Cardiac septum (tissue), 1 donor: Measurements from ENCODE around the gene CARS1. TPM values are rescaled to one million over a fixed set of nuclear protein-coding genes. Genes with fewer than 3 reads are reported as not detected.
A peak's percentile ranks its signal among the peaks of the same experiment; 100 is the strongest.
"Not testable (repeated sequence)": the region's sequence is repeated elsewhere in the genome, so short reads cannot be mapped to it uniquely, and the experiment has no call there.

Experiments used
- DNase-seq: peaks from one replicate; pipeline ENCODE4 v3.0.0-alpha.2; 2020; ENCODE audit warnings: low spot score
- intact Hi-C: fragments of 100-400 bp; cut with DNase I; formaldehyde crosslinking; loops from one replicate; pipeline ENCODE4 v1.14.0; 2022
- total RNA-seq: library from RNA; stranded (reverse); fragmentation: NEBNext Ultra II Directional; extraction: Animal tissue kit (Norgen Biotek cat#: 25700); gene quantifications from one replicate; pipeline ENCODE4 v1.2.1, GENCODE V29; 2021
- donor health status: DM: no; HTN: no; CAD: no.

CARS1 gene
- total RNA-seq, 1 donor from 2014 or later, result 17.1 TPM

DNA sequence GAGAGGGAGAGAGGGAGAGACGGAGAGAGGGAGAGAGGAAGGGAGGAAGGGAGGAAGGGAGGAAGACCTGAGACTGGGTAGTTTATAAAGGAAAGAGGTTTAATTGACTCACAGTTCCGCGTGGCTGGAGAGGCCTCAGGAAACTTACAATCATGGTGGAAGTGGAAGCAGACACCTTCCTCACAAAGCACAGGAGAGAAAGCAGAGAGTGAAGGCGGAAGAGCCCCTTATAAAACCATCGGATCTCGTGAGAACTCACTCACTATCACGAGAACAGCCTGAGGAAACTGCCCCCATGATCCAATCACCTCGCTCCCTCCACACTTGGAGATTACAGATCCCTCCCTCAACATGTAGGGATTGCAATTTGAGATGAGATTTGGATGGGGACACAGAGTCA, 12.2 kb upstream of the CARS1 start:
- intact Hi-C loops, result no loop called here
- DNase-seq, result no peak

DNA sequence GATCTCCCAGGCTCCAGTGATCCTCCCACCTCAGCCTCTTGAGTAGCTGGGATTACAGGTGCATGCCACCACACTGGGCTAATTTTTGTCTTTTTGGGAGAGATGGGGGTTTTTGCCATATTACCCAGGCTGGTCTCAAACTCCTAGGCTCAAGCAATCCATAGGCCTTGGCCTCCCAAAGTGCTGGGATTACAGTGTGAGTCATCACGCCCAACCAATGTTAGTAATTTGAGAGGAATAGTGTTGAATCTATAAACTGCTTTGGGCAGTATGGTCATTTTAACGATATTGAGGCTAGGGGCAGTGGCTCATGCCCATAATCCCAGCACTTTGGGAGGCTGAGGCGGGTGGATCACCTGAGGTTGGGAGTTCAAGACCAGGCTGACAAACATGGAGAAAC, 9.1 kb upstream of the CARS1 start:
- intact Hi-C loops, DNase-seq: not testable (repeated sequence)

DNA sequence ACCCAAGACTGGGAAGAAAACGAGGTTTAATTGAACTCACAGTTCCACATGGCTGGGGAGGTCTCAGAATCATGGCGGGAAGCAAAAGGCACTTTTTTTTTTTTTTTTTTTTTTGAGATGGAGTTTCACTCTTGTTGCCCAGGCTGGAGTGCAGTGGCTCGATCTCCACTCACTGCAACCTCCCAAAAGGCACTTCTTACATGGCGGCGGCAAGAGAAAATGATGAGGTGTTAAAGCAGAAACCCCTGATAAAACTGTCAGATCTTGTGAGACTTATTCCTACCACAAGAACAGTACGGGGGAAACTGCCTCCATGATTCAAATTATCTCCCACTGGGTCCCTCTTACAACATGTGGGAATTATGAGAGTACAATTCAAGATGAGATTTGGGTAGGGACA, 7.5 kb upstream of the CARS1 start:
- DNase-seq, intact Hi-C loops: not testable (repeated sequence)

DNA sequence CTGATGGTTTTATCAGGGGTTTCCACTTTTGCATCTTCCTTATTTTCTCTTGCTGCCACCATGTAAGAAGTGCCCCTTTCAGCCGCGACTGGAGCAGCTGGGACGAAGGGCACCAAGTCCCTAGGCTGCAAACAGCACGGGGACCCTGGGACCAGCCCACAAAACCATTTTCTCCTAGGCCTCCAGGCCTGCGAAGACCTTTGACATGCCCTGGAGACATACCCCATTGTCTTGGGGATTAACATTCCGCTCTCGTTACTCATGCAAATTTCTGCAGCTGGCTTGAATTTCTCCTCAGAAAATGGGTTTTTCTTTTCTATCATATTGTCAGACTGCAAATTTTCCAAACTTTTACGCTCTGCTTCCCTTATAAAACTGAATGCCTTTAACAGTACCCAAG, 6.7 kb upstream of the CARS1 start:
- DNase-seq, intact Hi-C loops: not testable (repeated sequence)

DNA sequence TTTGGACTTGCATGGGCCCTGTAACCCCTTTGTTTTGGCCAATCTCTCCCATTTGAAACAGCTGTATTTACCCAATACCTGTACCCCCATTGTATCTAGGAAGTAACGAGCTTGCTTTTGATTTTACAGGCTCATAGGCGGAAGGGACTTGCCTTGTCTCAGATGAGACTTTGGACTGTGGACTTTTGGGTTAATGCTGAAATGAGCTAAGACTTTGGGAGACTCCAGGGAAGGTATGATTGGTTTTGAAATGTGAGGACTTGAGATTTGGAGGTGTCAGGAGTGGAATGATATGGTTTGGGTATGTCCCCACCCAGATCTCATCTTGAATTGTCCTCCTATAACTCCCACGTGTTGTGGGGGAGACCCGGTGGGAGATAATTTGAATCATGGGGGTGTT, 6.2 kb upstream of the CARS1 start:
- intact Hi-C loops, DNase-seq: not testable (repeated sequence)

DNA sequence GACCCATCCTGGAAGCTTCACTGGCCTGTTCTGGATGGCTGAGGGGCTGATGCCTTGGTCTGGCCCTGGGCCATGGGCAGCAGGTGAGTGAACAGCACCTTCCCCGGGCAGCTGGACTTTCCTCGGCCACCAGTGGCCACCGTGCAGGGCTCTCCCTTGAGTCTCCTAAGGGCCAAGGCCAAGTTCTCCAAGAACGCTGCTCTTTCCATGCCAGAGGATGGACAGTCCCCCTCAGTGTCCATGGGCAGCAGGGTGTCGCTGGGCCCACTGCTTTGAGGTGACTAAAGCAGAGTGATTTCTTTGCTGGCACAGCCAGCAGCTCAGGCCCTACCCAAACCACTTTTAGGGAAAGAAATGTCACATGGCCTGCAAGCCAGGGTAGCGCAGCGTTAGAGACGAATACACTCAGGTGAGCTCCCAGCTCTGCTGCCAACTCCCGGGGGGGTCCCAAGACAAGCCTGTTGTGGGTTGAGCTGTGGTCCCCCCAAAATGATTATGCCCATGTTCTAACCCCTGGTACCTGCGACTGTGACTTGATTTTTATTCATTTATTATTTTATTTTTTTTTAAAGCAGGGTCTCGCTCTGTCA, 3.3 kb upstream of the CARS1 start:
- intact Hi-C loops, result no loop called here
- no peak for DNase-seq

DNA sequence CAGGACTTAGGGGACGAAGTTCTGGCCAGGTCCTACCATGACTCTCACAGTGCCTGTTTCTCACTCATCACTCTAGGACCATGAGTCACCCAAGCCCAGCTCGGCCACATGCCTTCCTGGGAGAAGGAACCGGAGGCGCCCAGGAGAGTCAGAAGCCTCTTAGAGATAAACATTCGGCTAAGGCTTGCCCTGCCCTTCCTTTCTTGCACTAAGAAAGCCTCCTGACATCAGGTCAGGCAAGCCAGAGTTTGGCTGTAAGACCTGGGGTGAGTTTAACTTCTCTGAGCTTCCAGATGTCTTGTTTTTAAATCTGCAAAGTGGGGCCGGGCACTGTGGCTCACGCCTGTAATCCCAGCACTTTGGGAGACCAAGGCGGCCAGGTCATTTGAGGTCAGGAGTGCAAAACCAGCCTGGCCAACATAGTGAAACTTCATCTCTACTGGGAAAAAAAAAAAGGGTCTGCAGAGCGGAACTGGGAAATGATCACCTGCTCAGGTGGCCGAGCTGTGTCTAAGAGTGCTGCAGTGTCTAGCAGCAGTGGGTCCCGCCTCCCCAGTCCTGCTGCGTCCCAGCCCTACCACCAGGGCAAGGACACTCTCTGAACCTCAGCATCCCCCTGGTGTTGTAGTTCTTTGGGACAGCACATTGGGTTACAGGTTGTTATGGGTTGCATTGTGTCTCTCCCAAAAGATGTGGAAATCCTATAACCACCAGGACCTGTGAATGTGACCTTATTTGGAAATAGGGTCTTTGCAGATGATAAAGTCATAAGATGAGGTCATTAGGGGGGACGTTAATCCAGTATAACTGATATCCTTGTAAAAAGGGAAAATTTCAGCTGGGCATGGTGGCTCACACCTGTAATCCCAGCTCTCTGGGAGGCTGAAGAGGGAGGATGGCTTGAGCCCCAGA, 1.8 kb upstream of the CARS1 start:
- intact Hi-C loops, result loop anchor here (5.0 kb wide), 1 partner anchor 363 kb away; no protein-coding TSS in a partner anchor
- no peak for DNase-seq

DNA sequence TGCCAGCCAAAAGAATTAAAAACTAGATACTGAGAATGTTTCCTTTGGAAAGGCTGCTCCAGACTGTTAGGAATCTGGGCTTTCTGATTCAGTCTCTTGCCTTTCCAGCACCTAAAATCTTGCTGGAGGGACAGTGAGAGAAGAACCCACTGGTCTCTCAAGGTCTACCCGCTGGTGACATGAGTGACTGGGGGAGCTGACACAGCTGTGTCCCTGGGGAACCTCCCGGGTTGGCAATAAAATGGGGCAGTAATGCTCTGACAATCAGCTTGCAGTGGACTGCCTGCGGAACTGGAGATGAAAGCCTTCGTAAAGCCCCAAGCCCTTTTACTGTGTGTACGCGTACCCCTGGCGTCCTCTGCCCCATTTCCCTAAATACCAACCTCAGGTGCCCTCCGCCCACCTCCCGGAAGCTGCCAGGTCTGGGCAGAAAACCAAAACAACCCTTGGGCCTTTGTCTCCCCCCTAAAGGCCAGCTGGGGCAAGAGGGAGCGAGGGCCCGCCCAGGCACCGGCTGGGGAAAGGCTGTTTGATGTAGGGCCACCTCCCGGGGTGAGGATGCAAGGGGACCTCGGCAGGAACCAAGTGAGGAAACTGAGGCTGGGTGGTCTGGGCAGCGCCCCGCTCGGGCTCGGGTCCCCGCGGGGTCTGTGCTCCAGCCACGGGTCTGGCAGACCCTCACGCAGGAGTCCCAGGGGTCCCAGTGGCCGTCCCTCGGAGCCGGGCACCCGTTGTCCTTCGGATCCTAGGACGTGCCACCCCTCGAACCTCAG, 741 bp downstream of the CARS1 start:
- intact Hi-C loops, result loop anchor here (5.0 kb wide), 1 partner anchor 366 kb away; no protein-coding TSS in a partner anchor

DNA sequence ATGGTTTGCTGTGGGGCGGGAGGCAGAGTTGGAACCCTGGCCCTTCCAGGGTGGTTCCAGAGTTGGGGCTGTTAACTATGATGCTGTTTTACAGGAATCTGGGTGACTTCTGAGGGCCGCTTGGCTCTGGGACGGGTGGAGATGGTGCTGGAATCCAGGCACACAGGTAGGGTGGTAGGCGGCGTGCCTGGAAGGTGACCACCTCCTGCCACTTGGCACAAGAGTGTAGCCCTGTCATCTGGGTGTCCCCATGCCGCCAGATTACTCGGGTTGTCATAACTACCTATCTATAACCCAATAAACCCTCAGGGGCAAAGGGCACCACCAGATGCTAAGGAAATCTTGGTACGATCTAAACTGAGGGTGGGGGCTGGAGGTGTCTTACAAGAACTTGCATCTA, 1.3 kb downstream of the CARS1 start:
- intact Hi-C loops, result loop anchor here (5.0 kb wide), 1 partner anchor 366 kb away; no protein-coding TSS in a partner anchor
- no peak for DNase-seq

More for the DNA sequence above, 741 bp downstream of the CARS1 start:
- DNase-seq, result no peak

DNA sequence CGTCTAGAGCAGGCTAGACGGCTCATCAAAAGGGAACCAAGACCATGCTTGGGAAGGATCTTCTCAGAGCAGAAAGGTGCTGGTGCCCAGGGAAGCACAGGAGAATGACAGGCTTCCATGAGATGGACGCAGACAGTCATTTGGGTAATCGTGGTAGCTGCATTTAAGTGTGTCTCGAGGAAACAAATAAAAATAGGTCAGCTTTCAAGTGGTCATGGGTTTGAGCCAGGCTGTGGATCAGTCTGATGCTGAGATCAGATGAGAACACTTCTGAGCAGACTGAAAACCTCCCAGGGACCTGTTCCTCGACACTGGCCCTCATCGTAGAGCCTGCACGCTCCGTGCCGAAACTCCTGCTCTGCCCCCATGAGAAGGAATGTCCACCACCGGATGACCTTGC, 4.7 kb downstream of the CARS1 start:
- intact Hi-C loops, result no loop called here
- DNase-seq, result no peak

DNA sequence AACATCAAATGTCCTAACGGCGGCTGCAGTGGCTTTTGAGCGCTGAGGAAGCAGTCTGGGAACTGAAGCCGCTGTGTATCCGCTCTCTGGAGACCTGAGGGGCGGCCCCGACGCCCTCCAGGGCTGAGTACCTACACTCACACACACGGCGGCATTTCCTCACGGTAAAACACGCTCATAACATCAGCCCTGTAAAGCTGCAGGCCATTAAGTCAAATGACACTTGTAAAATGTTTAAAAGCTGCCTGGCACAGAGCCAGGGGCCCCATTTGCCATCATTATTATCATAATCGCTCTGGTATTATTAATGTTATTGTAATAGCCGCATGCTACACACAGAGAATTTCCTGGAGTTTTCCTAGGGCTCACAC, 5.1 kb downstream of the CARS1 start:
- intact Hi-C loops, result no loop called here
- DNase-seq, result no peak

DNA sequence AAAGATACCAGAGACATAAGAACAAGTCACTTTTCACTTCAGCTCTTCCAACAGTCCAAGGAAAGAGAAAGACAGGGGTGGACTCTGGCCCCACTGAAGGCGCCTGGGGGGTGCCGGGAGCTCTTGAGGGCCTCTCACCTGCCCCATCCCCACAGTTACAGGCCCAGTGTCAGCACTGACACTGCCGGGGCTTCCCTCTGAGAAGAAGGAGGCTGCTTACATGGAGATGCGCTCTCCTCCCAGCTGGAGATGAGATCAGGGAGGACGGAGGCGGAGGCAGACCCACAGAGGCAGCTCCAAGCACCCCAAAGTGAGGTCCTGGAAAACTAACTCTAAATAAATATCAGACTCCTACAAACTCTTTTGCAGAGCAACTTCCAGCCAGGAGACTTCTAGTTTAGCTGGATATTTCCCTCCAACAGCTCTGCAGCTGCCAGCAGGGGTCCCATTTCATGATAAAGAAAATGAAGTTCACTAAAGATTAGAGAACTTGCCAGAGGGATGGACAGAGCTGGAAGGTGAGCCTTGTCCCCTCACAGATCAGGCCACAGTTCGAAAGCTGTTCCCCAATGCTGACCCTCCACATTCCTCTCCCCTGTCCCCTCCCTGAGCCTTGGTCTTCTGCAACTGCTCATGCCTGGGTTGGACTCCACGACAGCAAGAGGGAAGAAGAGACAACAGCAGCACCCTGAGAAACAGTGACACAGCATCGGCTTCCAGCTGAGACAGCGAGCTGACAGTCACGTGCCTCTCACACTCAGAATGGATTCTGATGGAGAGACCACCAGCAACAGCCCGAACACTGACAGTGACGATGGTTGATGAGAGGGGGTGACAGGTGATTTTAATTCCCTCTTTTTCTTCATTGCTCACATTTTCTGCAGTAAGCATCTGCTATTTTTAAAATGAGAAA, 5.8 kb downstream of the CARS1 start:
- DNase-seq, result no peak
- intact Hi-C loops, result no loop called here

DNA sequence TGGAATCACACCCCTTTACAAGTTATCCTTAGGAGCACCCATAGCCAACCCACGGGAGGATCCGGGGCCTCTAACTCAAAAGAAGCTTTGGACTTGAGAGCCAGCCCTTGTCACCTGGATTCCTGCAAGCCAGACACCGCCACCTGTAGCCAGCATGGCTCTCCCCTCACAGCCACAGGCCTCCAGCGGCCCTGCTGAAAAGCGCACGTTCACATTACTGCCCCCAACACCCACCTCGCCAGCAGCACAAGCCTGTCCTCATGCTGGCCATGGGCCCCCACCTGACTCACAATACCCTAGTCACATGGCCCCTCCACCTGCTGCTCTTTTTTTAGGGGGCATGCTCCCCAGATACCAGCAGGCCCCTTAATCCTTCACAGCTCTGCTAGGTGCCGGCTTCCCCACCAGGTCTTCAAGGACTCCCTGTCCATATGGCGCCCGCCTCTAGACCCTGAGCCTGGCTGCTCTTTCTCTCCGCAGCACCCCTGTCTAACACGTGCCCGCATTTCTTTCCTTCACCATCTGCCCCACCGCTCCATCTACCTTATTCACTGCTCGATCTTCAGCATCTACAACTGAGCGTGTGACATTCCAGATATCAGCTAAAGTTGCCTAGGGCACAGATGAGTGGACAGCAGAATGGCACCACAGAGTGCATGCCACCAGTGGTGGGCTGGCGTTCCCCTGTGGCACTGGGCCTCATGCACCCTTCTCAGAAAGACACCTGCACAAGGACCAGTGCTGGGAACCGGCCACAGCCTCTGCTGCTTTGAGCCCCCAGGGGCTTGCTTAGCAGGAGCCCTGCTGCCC, 6.6 kb downstream of the CARS1 start:
- DNase-seq, result no peak
- intact Hi-C loops, result no loop called here

DNA sequence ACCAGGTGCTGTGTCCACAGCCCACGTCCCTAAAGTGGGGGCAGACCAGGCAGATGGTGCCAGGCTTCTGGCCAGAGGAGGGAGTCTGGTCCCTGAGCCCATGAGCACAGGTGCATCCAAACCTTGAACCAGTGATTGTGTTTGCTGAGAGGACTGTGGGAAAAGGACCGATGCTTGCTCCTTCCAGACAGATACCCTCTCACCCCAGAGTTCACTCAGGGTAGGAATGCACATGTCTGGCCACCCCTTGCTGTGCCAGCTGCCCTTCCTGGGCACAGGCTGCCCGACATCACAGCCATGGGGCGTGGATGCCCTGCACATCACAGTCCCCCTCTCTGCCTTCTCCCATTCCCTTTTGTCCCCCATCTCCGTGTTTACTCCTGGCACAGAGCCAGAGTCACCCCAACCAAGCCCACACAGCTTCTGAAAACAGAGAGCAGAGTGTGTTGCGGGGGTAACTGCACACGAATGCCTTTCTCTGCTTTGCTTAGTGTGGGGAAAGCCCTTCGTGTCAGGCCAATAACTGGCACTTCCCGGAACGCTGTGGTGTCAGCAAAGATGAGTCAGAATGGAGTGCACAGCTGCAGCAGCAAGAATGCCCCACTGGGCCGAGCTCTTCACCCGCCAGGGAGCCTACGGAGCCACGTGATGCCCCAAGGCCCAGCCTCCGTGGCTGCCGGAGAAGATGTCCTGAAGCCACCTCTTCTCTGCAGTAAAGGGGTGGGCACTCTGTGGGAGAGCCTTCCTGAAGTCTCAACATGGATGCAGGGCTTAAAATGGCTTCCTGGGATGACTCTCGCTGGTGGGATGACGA, 7.6 kb downstream of the CARS1 start:
- peak; percentile 81 for DNase-seq
- intact Hi-C loops, result no loop called here

DNA sequence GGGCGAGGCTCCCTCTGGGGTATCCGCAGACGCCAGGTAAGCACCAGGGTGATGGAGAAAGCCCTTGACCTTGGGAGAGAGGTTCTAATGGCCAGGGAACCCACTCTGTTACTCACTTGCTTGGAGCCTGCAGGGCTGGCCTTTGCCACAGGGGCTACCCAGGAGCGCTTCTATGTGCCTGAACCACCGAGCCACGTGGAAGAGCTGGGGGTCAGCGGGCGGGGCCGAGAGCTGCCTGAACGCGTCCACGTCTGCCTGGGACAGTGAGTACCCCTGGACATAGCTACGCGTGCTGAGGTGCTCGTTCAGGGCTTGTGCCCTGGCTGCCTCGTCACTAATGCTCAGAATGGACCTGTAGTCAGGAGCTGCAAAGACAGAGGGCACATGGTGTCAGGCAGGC, 9.6 kb downstream of the CARS1 start:
- DNase-seq, result no peak
- intact Hi-C loops, result no loop called here

DNA sequence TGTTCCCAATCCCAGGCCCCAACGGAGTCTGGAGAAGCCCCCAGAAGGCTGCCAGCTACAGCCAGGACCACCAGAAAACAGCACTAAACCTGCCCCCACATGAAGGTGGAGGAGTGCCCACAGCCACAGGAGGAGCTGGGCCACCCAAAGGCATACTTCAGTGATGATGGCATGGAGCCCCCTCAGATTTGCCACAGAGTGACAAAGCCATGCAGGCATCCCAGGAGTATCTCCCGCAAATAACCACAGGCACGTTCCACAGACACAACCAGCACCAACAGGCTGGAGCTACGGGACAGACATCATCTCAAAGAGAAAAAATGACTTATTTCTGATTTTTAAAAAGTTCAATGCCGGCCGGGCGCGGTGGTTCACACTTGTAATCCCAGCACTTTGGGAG, 10.6 kb downstream of the CARS1 start:
- intact Hi-C loops, result no loop called here
- no peak for DNase-seq

DNA sequence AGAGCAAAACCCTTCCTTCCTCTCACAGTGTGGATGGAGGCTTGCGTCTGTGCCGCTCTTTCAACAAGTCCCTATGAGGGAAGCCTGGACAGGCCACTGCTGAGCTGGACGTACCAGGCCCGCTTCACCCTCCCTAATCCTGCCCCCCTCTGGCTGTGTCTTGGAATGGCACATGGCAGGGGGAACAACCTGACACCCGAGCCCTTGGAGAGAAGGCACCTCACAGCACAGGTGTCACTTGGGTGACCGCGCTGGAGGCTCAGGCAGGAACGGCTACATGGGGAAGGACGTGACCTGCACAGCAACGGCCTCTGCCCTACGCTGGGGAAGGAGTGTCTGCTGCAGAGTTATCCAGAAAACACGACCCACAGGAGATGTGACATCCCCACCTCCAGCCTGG, 11.0 kb downstream of the CARS1 start:
- intact Hi-C loops, result no loop called here
- no peak for DNase-seq

DNA sequence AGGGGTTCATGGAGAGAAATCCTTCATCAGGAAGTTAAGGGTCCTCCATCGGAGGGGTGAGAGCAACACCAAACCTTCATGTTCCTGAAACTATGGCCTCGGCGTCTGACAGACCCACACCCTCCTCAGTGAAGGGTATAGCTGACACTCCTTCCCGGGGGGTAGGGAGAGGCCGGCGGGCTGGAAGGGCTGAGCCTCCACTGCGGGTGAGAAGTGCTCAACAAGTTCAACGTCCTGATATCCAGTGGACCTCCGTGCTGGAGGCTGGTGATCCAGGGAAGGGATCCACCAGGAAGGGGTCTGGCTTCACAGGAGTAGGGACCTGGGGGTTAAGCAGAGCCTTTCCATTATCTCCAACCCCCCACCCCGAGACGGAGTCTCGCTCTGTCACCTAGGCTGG, 12.3 kb downstream of the CARS1 start:
- intact Hi-C loops, result no loop called here
- DNase-seq, result no peak
